H1 (cell line): ENCODE results near the gene ASPHD2. TPM values are rescaled to one million over a fixed set of nuclear protein-coding genes. Genes with fewer than 3 reads are reported as not detected.

Experiments used
- CTCF ChIA-PET: fragments of 300-600 bp; sonication (Branson Sonifier 250); formaldehyde crosslinking; loops from one replicate; lab custom pipeline; 2021; ENCODE audit not compliant: partially characterized antibody; lab: Charles Lee
- POLR2A ChIA-PET: fragments of 300-600 bp; sonication (Branson Sonifier 250); formaldehyde crosslinking; loops from one replicate; lab custom pipeline; 2021; ENCODE audit warnings: inconsistent platforms; ENCODE audit not compliant: partially characterized antibody; lab: Charles Lee
- DNase-seq, 2 experiments: peaks; one replicate each; pipeline versions ENCODE4 v3.0.0 to v3.0.0-alpha.2; 2010 to 2022; ENCODE audit warnings: low spot score in 2 of 2, low read depth in 1 of 2, mixed read lengths in 1 of 2
- FAIRE-seq: peaks from 2 replicates; lab custom pipeline; 2011; peaks lifted over from hg19 to GRCh38; lab: Jason Lieb, UNC
- H2AFZ ChIP-seq: 2 replicates; pipeline ENCODE4 v1.8.1; 2012; ENCODE audit warnings: low read length, inconsistent platforms
- H2AK5ac ChIP-seq: 2 replicates; pipeline ENCODE4 v1.6.1; 2013; ENCODE audit warnings: low read depth, low read length
- H2BK120ac ChIP-seq: replicated peaks from 2 replicates; pipeline ENCODE3; 2013; ENCODE audit warnings: low read depth, low read length, inconsistent platforms
- H2BK12ac ChIP-seq: 2 replicates; pipeline ENCODE4 v1.6.1; 2013; ENCODE audit warnings: low read depth, low read length
- H2BK15ac ChIP-seq: 2 replicates; pipeline ENCODE4 v1.6.1; 2013; ENCODE audit warnings: low read length
- H2BK20ac ChIP-seq: 2 replicates; pipeline ENCODE4 v1.6.1; 2013; ENCODE audit warnings: low read length
- H2BK5ac ChIP-seq: 2 replicates; pipeline ENCODE4 v1.6.1; 2013; ENCODE audit warnings: low read depth, low read length
- H3K14ac ChIP-seq: 2 replicates; pipeline ENCODE4 v1.6.1; 2013; ENCODE audit warnings: inconsistent platforms; ENCODE audit not compliant: insufficient read length
- H3K18ac ChIP-seq: 2 replicates; pipeline ENCODE4 v1.6.1; 2013; ENCODE audit warnings: low read length; ENCODE audit errors: extremely low read depth
- H3K23ac ChIP-seq: 2 replicates; pipeline ENCODE4 v1.6.1; 2013; ENCODE audit warnings: inconsistent platforms; ENCODE audit not compliant: insufficient read length
- H3K23me2 ChIP-seq: 2 replicates; pipeline ENCODE4 v1.6.1; 2013; ENCODE audit warnings: low read depth, low read length
- H3K27ac ChIP-seq: 2 replicates; pipeline ENCODE4 v1.6.1; 2011; ENCODE audit warnings: low read depth, low read length, inconsistent platforms
- H3K27me3 ChIP-seq, 4 experiments: replicated peaks in 1 of 4; 1 replicate in 1 of 4; 2 replicates in 3 of 4; pipeline versions ENCODE4 v1.6.1 to v1.8.1; 2011 to 2013; ENCODE audit warnings: low read length in 3 of 4, mild to moderate bottlenecking in 3 of 4, inconsistent platforms in 2 of 4, mixed read lengths in 2 of 4, moderate library complexity in 1 of 4; ENCODE audit not compliant: control insufficient read depth in 3 of 4, insufficient read depth in 3 of 4; ENCODE audit errors: extremely low read depth in 1 of 4
- H3K36me3 ChIP-seq, 4 experiments: 2 replicates each; pipeline versions ENCODE4 v1.6.1 to v1.8.1; 2011 to 2013; ENCODE audit warnings: mild to moderate bottlenecking in 4 of 4, low read length in 3 of 4, moderate library complexity in 2 of 4, control low read depth in 1 of 4, inconsistent platforms in 1 of 4; ENCODE audit not compliant: insufficient read depth in 4 of 4, control insufficient read depth in 2 of 4
- H3K4ac ChIP-seq: replicated peaks from 2 replicates; pipeline ENCODE3; 2013; ENCODE audit warnings: low read length, low read depth, mixed read lengths, inconsistent platforms; ENCODE audit not compliant: insufficient read length
- H3K4me1 ChIP-seq, 4 experiments: replicated peaks in 1 of 4; 1 replicate in 1 of 4; 2 replicates in 3 of 4; pipeline versions ENCODE4 v1.6.1 to v1.8.1; 2011 to 2013; ENCODE audit warnings: low read length in 3 of 4, inconsistent platforms in 2 of 4, mixed read lengths in 1 of 4; ENCODE audit not compliant: insufficient read depth in 4 of 4, control insufficient read depth in 3 of 4
- H3K4me2 ChIP-seq, 2 experiments: 2 replicates each; pipeline versions ENCODE4 v1.6.1 to v1.8.1; 2011 to 2013; ENCODE audit warnings: low read depth in 2 of 2, low read length in 2 of 2, control low read depth in 1 of 2, inconsistent platforms in 1 of 2, mild to moderate bottlenecking in 1 of 2; ENCODE audit not compliant: insufficient read depth in 1 of 2
- H3K4me3 ChIP-seq, 4 experiments: fragments of 200-600, 300-600 bp in 1 of 4; sonication (generic), shearing (Covaris generic), sonication (Bioruptor Twin) in 1 of 4; 2 replicates each; pipeline versions ENCODE4 v1.5.1 to v1.8.1; 2011 to 2016; ENCODE audit warnings: low read length in 4 of 4, low read depth in 3 of 4, control low read depth in 2 of 4, inconsistent platforms in 2 of 4, mild to moderate bottlenecking in 2 of 4, mixed read lengths in 1 of 4, moderate library complexity in 1 of 4; ENCODE audit not compliant: insufficient read depth in 2 of 4; ENCODE audit errors: extremely low read depth in 1 of 4
- H3K56ac ChIP-seq: replicated peaks from 2 replicates; pipeline ENCODE3; 2013; ENCODE audit warnings: low read depth, mild to moderate bottlenecking, mixed read lengths, low read length, inconsistent platforms; ENCODE audit not compliant: insufficient read length
- H3K79me1 ChIP-seq: 2 replicates; pipeline ENCODE4 v1.6.1; 2013; ENCODE audit warnings: low read depth, low read length, control low read depth
- H3K79me2 ChIP-seq, 2 experiments: 2 replicates each; pipeline versions ENCODE4 v1.6.1 to v1.8.1; 2012 to 2013; ENCODE audit warnings: low read length in 2 of 2, mild to moderate bottlenecking in 2 of 2, inconsistent platforms in 1 of 2; ENCODE audit not compliant: insufficient read depth in 2 of 2, control insufficient read depth in 1 of 2
- H3K9ac ChIP-seq, 4 experiments: replicated peaks in 1 of 4; 1 replicate in 1 of 4; 2 replicates in 3 of 4; pipeline versions ENCODE4 v1.6.1 to v1.8.1; 2011 to 2013; ENCODE audit warnings: low read depth in 3 of 4, low read length in 3 of 4, control low read depth in 2 of 4, mild to moderate bottlenecking in 2 of 4, moderate library complexity in 2 of 4, inconsistent platforms in 1 of 4; ENCODE audit errors: extremely low read depth in 1 of 4
- H3K9me3 ChIP-seq, 2 experiments: 2 replicates each; pipeline versions ENCODE4 v1.6.1 to v1.8.1; 2012 to 2013; ENCODE audit warnings: mild to moderate bottlenecking in 2 of 2, moderate library complexity in 2 of 2, control low read depth in 1 of 2, inconsistent platforms in 1 of 2, low read depth in 1 of 2, low read length in 1 of 2, mixed read lengths in 1 of 2; ENCODE audit not compliant: insufficient read depth in 2 of 2
- H4K20me1 ChIP-seq, 2 experiments: replicated peaks in 1 of 2; 2 replicates each; pipeline versions ENCODE3 to v1.8.1; 2011 to 2013; ENCODE audit warnings: inconsistent platforms in 2 of 2, low read length in 2 of 2, mild to moderate bottlenecking in 1 of 2; ENCODE audit not compliant: insufficient read depth in 2 of 2, control insufficient read depth in 1 of 2
- H4K5ac ChIP-seq: 2 replicates; pipeline ENCODE4 v1.6.1; 2013; ENCODE audit warnings: low read length, low read depth, mixed read lengths, inconsistent platforms; ENCODE audit not compliant: insufficient read length
- H4K8ac ChIP-seq: 2 replicates; pipeline ENCODE4 v1.8.0; 2013; ENCODE audit warnings: mild to moderate bottlenecking, moderate library complexity, low read length, inconsistent platforms; ENCODE audit not compliant: insufficient read depth; ENCODE audit errors: extremely low read depth
- H4K91ac ChIP-seq: replicated peaks from 2 replicates; pipeline ENCODE3; 2013; ENCODE audit warnings: low read length, mixed read lengths, inconsistent platforms; ENCODE audit not compliant: insufficient read length
- CBX5 ChIP-seq: fragments of 300-800, 300-1000 bp; sonication (generic); IDR thresholded peaks from 2 replicates; pipeline ENCODE4 v1.7.1; 2016; ENCODE audit warnings: antibody characterized with exemption, low read length, low read depth
- FOSL1 ChIP-seq: IDR thresholded peaks from 2 replicates; pipeline ENCODE4 v1.6.1; 2011; ENCODE audit warnings: mild to moderate bottlenecking, low read depth, low read length, moderate library complexity; ENCODE audit not compliant: insufficient read depth
- MAFK ChIP-seq: IDR thresholded peaks from 2 replicates; pipeline ENCODE4 v1.6.1; 2012; ENCODE audit warnings: low read depth, mild to moderate bottlenecking, improper control_type of control experiment, low read length
- RNF2 ChIP-seq: fragments of 200-900, 300-1000 bp; sonication (generic); IDR thresholded peaks from 2 replicates; pipeline ENCODE4 v1.7.1; 2016; ENCODE audit warnings: borderline replicate concordance, low read depth, mild to moderate bottlenecking, antibody characterized with exemption, low read length; ENCODE audit not compliant: poor library complexity, severe bottlenecking; ENCODE audit errors: missing control alignments
- SAP30 ChIP-seq: fragments of 300-600 bp; sonication (generic); IDR thresholded peaks from 2 replicates; pipeline ENCODE4 v1.7.1; 2012; ENCODE audit warnings: low read length, moderate library complexity, mild to moderate bottlenecking, inconsistent platforms; ENCODE audit not compliant: insufficient read depth, insufficient replicate concordance
- SP1 ChIP-seq: IDR thresholded peaks from 2 replicates; pipeline ENCODE4 v1.6.1; 2011; ENCODE audit warnings: low read depth, low read length
- TAF1 ChIP-seq: IDR thresholded peaks from 2 replicates; pipeline ENCODE4 v1.6.1; 2011; ENCODE audit warnings: mild to moderate bottlenecking, low read depth, low read length
- YY1 ChIP-seq: IDR thresholded peaks from 2 replicates; pipeline ENCODE4 v1.6.1; 2011; ENCODE audit warnings: low read depth, mild to moderate bottlenecking, low read length
- WGBS, 2 experiments: shearing (Covaris generic) in 1 of 2; methylation state at CpG; one replicate each; pipeline versions ENCODE4 v1.1.6 to v1.1.7; 2013 to 2015; ENCODE audit warnings: low lambda C conversion rate in 2 of 2, mixed read lengths in 2 of 2, inconsistent platforms in 1 of 2, low coverage in 1 of 2, missing lambda C conversion rate in 1 of 2; ENCODE audit not compliant: insufficient replicate concordance in 2 of 2, insufficient coverage in 1 of 2, insufficient read length in 1 of 2; ENCODE audit errors: extremely low coverage in 1 of 2, missing lambda C conversion rate in 1 of 2; 5-methylcytosine and 5-hydroxymethylcytosine counted together
- polyA plus RNA-seq, 7 experiments: library from polyadenylated mRNA; depleted of rRNA in 3 of 7; stranded (reverse) in 5 of 7; unstranded in 2 of 7; fragments of >200 nt in 5 of 7; fragments of 200-250 nt in 2 of 7; gene quantifications; 1 replicate in 5 of 7; 2 replicates in 1 of 7; 4 replicates in 1 of 7; pipeline versions ENCODE4 v1.2.1 to v1.2.3, GENCODE V29; 2011 to 2013; ENCODE audit warnings: missing spikeins in 2 of 7, mixed read lengths in 2 of 7
- total RNA-seq: library from RNA; stranded (reverse); fragmentation: NEBNext Ultra II Directional; extraction: Animal tissue kit (Norgen Biotek cat#: 25700); gene quantifications from 2 replicates; pipeline ENCODE4 v1.2.1, GENCODE V29; 2021
- TF ChIP-seq, protein P1 (sequence below): IDR thresholded peaks from 2 replicates; pipeline ENCODE4 v1.6.1; 2011; ENCODE audit warnings: low read depth, mild to moderate bottlenecking, low read length; ENCODE audit not compliant: insufficient read depth
- TF ChIP-seq, protein P2 (sequence below): IDR thresholded peaks from 2 replicates; pipeline ENCODE4 v1.6.1; 2012; ENCODE audit warnings: inconsistent platforms

ASPHD2 gene
- total and polyA plus RNA-seq, 2 of the 8 experiments (the other 6 are each of a cell fraction or from before 2014, with no cell fraction given) = 7.2 to 11.0 TPM

DNA sequence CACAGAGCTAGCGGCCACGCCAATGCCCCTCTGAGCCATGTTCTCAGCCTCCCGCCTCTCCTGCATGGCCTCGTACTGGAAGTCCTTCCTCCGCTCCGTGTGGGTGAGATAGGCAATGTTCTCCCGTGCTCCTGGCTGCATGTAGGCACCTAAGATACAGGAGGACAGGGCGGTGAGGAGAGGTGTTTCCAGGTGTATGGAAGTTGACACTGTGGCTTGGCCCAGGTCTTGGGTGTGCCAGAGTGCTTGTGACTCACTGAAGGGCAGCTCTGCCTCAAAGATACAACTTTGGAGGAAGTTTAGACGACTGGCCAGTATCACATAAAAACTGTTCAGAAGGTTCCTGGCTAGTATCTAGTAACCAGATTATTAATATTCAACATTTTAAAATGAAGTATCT lies 63.2 kb downstream of the ASPHD2 start:
- H3K14ac ChIP-seq = no peak overlapping the region
- H3K27me3 ChIP-seq = no peaks in the 10 kb centered on the region
- no peak overlapping the region for H4K5ac ChIP-seq
- no peaks in the 10 kb centered on the region for H3K79me1 ChIP-seq
- 95% methylated on average over 9 of the region's 9 CpGs; no CpG with 5 or more reads in 1 of the 2 experiments for WGBS, 2 experiments
- no peak overlapping the region for H4K8ac ChIP-seq
- no peak overlapping the region for H2BK5ac ChIP-seq
- no peak overlapping the region for H3K27ac ChIP-seq
- no peak overlapping the region for H3K9ac ChIP-seq
- H3K4me3 ChIP-seq = no peak overlapping the region
- no peaks in the 10 kb centered on the region for H3K23me2 ChIP-seq
- no peak overlapping the region for H2BK15ac ChIP-seq
- no peaks in the 10 kb centered on the region for H3K9me3 ChIP-seq
- peaks cover 38 to 84% (median 81%) of the 10 kb centered on the region in 4 experiments for H3K36me3 ChIP-seq
- no peak overlapping the region for H3K23ac ChIP-seq
- DNase-seq (no peak), FAIRE-seq (no peak)
- POLR2A ChIA-PET = interaction anchor here (0.6 to 2.7 kb wide), 6 partner anchors 9 to 788 kb away, joined by 3 to 15 read pairs (median 4); partner anchors contain the start of genes HPS4 and SRRD
- H3K4me1 ChIP-seq = no peaks in the 10 kb centered on the region
- no peak overlapping the region for H3K56ac ChIP-seq
- no peak overlapping the region for H4K91ac ChIP-seq
- no peak overlapping the region for H2AK5ac ChIP-seq
- no peak overlapping the region for H3K4me2 ChIP-seq
- CTCF ChIA-PET = interaction anchor here (1.0 to 4.8 kb wide), 4 partner anchors 10 to 100 kb away, joined by 3 to 24 read pairs (median 4); no protein-coding TSS in a partner anchor
- H3K18ac ChIP-seq = no peak overlapping the region
- no peak overlapping the region for H3K4ac ChIP-seq
- H2BK20ac ChIP-seq = no peak overlapping the region
- peaks cover 2 to 11% of the 10 kb centered on the region in 2 experiments for H4K20me1 ChIP-seq
- H2AFZ ChIP-seq = no peak overlapping the region
- H2BK12ac ChIP-seq = no peak overlapping the region
- H3K79me2 ChIP-seq = no peaks in the 10 kb centered on the region
- H2BK120ac ChIP-seq = no peak overlapping the region
- TF ChIP-seq MAFK = no peak
- TF ChIP-seq TAF1 = no peak
- TF ChIP-seq YY1 = no peak
- TF ChIP-seq, protein P1, sequence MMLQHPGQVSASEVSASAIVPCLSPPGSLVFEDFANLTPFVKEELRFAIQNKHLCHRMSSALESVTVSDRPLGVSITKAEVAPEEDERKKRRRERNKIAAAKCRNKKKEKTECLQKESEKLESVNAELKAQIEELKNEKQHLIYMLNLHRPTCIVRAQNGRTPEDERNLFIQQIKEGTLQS = no peak
- TF ChIP-seq CBX5 = no peak
- no peak for TF ChIP-seq RNF2
- TF ChIP-seq, protein P2, sequence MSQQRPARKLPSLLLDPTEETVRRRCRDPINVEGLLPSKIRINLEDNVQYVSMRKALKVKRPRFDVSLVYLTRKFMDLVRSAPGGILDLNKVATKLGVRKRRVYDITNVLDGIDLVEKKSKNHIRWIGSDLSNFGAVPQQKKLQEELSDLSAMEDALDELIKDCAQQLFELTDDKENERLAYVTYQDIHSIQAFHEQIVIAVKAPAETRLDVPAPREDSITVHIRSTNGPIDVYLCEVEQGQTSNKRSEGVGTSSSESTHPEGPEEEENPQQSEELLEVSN = no peak
- TF ChIP-seq SP1 = no peak
- TF ChIP-seq FOSL1 = no peak
- no peak for TF ChIP-seq SAP30
